Amniotic epithelial cell (primary cell): ENCODE data around the gene SAP25.

Source experiments
- DNase-seq: peaks from one replicate; pipeline ENCODE4 v3.0.0-alpha.2; 2010; ENCODE audit warnings: low read depth

The SAP25 gene

GRCh38 chr7:100595188-100595587, 21.5 kb upstream of the SAP25 start:
- no peak for DNase-seq

- DNase-seq, result no peak
Observed at GRCh38 chr7:100591596-100591995, 17.9 kb upstream of the SAP25 start.

- DNase-seq, result no peak
Observed at GRCh38 chr7:100590077-100590737, 16.5 kb upstream of the SAP25 start.

GRCh38 chr7:100589341-100589947, 15.7 kb upstream of the SAP25 start:
- no peak for DNase-seq

GRCh38 chr7:100588438-100588837, 14.7 kb upstream of the SAP25 start:
- DNase-seq, result no peak

GRCh38 chr7:100586266-100587025, 12.7 kb upstream of the SAP25 start, which contains the start of gene FBXO24:
FBXO24 (plus strand) TSS chr7:100586328; CDS start chr7:100586626, 298 bp downstream.
- DNase-seq, result peak; percentile 100

GRCh38 chr7:100585511-100586265, 12.0 kb upstream of the SAP25 start, which contains the start of gene LRCH4:
LRCH4 (minus strand) TSS chr7:100586129; CDS start chr7:100586100, 29 bp downstream.
- no peak for DNase-seq

- DNase-seq, result peak; percentile 94
Observed at GRCh38 chr7:100584683-100585510, 11.2 kb upstream of the SAP25 start.

- DNase-seq, result no peak
Observed at GRCh38 chr7:100584054-100584682, 10.5 kb upstream of the SAP25 start.

- peak; percentile 86 for DNase-seq
Observed at GRCh38 chr7:100583132-100584053, 9.7 kb upstream of the SAP25 start.

- no peak for DNase-seq
Observed at GRCh38 chr7:100582650-100583049, 8.9 kb upstream of the SAP25 start.

GRCh38 chr7:100582041-100582579, 8.4 kb upstream of the SAP25 start:
- DNase-seq, result no peak

GRCh38 chr7:100580466-100581283, 7.0 kb upstream of the SAP25 start:
- no peak for DNase-seq

GRCh38 chr7:100578246-100579183, 4.8 kb upstream of the SAP25 start:
- DNase-seq, result no peak

GRCh38 chr7:100577507-100577906, 3.8 kb upstream of the SAP25 start:
- no peak for DNase-seq

- DNase-seq, result no peak
Observed at GRCh38 chr7:100577103-100577502, 3.4 kb upstream of the SAP25 start.

- DNase-seq, result no peak
Observed at GRCh38 chr7:100576384-100576993, 2.8 kb upstream of the SAP25 start.
